ENCODE measurements around the gene AHNAK2. TPM values are rescaled to one million over a fixed set of nuclear protein-coding genes. Genes with fewer than 3 reads are reported as not detected.
A peak's percentile ranks its signal among the peaks of the same experiment; 100 is the strongest.

Gene AHNAK2
- total RNA-seq, 1 experiment from 2014 or later: 30.8 TPM

DNA sequence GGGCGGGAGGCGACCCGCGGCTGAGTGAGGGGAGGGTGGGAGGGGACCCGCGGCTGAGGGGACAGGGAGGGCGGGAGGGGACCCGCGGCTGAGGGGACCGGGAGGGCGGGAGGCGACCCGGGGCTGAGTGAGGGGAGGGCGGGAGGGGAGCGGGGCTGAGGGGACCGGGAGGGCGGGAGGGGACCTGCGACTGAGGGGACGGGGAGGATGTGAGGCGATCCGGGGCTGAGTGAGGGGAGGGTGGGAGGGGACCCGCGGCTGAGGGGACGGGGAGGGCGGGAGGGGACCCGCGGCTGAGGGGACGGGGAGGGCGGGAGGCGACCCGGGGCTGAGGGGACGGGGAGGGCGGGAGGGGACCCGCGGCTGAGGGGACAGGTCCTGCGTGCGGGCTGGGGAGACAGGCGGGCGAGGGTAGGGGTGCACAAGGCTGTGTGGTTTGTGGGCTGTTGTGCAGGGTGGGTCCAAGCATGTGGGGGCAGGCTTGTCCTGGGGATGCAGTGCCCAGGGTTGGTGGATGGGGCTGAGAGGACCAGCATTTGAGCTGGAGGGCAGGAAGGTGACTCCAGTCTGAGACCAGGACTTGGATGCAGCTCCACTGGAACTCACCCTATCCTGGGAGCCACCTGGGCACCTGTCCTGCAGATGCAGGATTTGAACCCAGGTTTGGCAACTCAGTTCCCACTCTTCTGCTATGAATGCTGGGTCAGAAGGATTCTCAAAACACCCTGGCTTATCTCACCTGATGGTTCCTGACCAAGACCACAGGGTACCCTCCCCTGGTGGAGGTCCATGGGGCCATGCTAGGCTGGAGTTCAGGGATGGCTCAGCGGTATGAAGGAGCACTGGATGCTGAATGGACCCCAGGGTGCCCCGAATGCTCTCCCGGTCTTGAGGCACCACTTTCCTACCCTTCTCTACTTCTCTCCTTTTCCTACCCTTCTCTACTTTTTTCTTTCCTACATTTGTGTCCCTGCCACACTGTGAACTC is 44.1 kb downstream of the AHNAK2 start:
- POLR2A ChIA-PET (ENCODE audit: unreplicated experiment): no interaction called here
- no peak overlapping the region for H3K4me3 ChIP-seq
- no peak overlapping the region for H2AFZ ChIP-seq
- no peaks in the 10 kb centered on the region for H3K4me1 ChIP-seq (replicated peaks; ENCODE audit: insufficient read depth)
- TF ChIP-seq EZH2 (IDR thresholded peaks at IDR 0.05; ENCODE audit: low read depth): no peak
- TF ChIP-seq, protein P1, sequence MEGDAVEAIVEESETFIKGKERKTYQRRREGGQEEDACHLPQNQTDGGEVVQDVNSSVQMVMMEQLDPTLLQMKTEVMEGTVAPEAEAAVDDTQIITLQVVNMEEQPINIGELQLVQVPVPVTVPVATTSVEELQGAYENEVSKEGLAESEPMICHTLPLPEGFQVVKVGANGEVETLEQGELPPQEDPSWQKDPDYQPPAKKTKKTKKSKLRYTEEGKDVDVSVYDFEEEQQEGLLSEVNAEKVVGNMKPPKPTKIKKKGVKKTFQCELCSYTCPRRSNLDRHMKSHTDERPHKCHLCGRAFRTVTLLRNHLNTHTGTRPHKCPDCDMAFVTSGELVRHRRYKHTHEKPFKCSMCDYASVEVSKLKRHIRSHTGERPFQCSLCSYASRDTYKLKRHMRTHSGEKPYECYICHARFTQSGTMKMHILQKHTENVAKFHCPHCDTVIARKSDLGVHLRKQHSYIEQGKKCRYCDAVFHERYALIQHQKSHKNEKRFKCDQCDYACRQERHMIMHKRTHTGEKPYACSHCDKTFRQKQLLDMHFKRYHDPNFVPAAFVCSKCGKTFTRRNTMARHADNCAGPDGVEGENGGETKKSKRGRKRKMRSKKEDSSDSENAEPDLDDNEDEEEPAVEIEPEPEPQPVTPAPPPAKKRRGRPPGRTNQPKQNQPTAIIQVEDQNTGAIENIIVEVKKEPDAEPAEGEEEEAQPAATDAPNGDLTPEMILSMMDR (conservative IDR thresholded peaks at IDR 0.05): no peak
- no peaks in the 10 kb centered on the region for H4K20me1 ChIP-seq (ENCODE audit: insufficient read depth)
- peaks cover 3% of the 10 kb centered on the region; the same call in 1 of the 2 replicates for H3F3A ChIP-seq (ENCODE audit: insufficient read depth, low read depth)
- no peaks in the 10 kb centered on the region for H3K9me2 ChIP-seq (ENCODE audit: insufficient read depth)
- intact Hi-C loops (cut with micrococcal nuclease; ENCODE audit: unreplicated experiment): loop anchor here (5.0 kb wide), 1 partner anchor 33 kb away; no protein-coding TSS in a partner anchor
- no peak overlapping the region for H3K4me2 ChIP-seq
- no peaks in the 10 kb centered on the region for H3K79me2 ChIP-seq (ENCODE audit: low read depth)
- no peak for DNase-seq
- peaks cover 32% of the 10 kb centered on the region; the same call in 1 of the 2 replicates for H3K27me3 ChIP-seq (ENCODE audit: insufficient read depth, low read depth)
- H3K27ac ChIP-seq: no peak overlapping the region
- BruUV-seq (replicated peaks): no TSS peak
- CTCF ChIA-PET: interaction anchor here (0.7 to 0.9 kb wide), 2 partner anchors 26 to 35 kb away, joined by 3 read pairs; no protein-coding TSS in a partner anchor
- no peaks in the 10 kb centered on the region for H3K9me3 ChIP-seq (ENCODE audit: insufficient read depth, low read depth)
- no peaks in the 10 kb centered on the region for H3K36me3 ChIP-seq (ENCODE audit: low read depth)

DNA sequence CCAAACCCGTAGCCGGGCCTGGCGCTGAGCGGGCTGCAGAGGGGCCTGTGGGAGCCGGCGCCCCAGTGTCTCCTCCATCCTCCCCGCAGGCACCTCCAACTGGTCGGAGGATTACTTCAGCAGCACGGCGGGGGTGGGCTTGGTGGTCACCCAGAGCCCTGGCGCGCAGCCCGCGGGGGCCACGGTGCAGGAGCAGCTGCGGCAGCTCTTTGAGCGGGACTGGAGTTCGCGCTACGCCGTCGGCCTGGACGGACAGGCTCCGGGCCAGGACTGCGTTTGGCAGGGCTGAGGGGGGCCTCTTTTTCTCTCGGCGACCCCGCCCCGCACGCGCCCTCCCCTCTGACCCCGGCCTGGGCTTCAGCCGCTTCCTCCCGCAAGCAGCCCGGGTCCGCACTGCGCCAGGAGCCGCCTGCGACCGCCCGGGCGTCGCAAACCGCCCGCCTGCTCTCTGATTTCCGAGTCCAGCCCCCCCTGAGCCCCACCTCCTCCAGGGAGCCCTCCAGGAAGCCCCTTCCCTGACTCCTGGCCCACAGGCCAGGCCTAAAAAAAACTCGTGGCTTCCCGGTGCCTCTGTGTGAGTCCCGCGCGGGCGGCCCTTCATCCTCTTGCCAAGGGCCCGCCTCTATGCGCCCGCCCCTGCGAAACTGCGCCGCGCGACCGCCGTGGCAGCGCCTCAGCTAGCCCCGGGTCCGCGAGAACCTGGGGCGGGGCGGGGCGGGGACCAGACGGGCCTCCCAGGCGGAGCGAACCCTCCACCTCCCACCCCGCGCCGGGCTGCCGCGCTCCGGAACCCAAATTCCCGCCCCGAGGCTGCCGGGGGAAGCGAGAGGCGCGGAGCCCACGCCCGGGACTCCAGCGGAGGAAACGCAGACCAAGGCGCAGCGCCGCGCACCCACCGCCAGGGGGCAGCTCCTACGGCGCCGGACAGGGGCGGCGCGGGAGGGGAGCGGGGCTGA is 45.2 kb downstream of the AHNAK2 start:
- Histone ChIP-seq H3K36me3 (ENCODE audit: low read depth) (no peaks in the 10 kb centered on the region), H3K79me2 (ENCODE audit: low read depth) (no peaks in the 10 kb centered on the region), H3K4me1 (replicated peaks; ENCODE audit: insufficient read depth) (no peaks in the 10 kb centered on the region), H4K20me1 (ENCODE audit: insufficient read depth) (no peaks in the 10 kb centered on the region), H3K4me2 (peak overlapping the region; percentile 90), H3F3A (ENCODE audit: insufficient read depth, low read depth) (peaks cover 3% of the 10 kb centered on the region; the same call in 1 of the 2 replicates), H2AFZ (peak overlapping the region; percentile 86), H3K4me3 (peak overlapping the region; percentile 71), H3K9me2 (ENCODE audit: insufficient read depth) (no peaks in the 10 kb centered on the region), H3K27ac (no peak overlapping the region), H3K27me3 (ENCODE audit: insufficient read depth, low read depth) (peaks cover 21% of the 10 kb centered on the region; the same call in 1 of the 2 replicates), H3K9me3 (ENCODE audit: insufficient read depth, low read depth) (no peaks in the 10 kb centered on the region)
- ChIA-PET POLR2A (ENCODE audit: unreplicated experiment) (interaction anchor here (0.7 kb wide), 1 partner anchor 39 kb away, joined by 5 read pairs; no protein-coding TSS in a partner anchor), CTCF (interaction anchor here (0.9 kb wide), 1 partner anchor 36 kb away, joined by 3 read pairs; no protein-coding TSS in a partner anchor)
- intact Hi-C loops (cut with micrococcal nuclease; ENCODE audit: unreplicated experiment): loop anchor here (5.0 kb wide), 1 partner anchor 34 kb away; no protein-coding TSS in a partner anchor
- DNase-seq: peak; percentile 38 to 77
- BruUV-seq (replicated peaks): no TSS peak
- TF ChIP-seq EZH2 (IDR thresholded peaks at IDR 0.05; ENCODE audit: low read depth): no peak
- TF ChIP-seq, protein P1 (conservative IDR thresholded peaks at IDR 0.05): peak; percentile 69
